ENCODE data around the gene SCUBE3.

DNA sequence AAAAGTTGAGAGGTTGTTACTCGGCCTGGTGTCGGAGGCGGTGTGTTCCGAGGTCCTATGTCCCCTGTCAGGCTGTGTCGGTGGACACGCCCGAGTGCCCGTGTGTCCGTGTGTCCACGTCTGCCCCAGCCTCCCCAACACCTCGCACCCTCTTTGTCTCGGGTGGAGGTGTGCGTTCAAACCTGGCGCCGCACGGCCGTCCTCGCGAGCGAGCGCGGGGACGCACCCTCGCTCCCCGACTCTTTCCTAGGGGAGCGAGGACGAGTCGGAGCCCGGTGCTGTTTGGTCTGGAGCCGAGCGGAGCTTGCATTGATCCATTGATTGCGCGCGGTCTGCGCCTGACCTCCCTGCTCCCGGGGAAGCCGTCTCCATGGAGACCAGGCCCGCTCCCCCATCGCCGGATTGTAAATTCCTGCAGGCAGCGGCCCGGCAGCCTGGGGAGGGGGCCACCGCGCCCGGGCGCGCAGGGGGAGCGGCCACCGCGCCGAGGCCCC, 411 bp upstream of the SCUBE3 start:
- TF ChIP-seq, protein P1, sequence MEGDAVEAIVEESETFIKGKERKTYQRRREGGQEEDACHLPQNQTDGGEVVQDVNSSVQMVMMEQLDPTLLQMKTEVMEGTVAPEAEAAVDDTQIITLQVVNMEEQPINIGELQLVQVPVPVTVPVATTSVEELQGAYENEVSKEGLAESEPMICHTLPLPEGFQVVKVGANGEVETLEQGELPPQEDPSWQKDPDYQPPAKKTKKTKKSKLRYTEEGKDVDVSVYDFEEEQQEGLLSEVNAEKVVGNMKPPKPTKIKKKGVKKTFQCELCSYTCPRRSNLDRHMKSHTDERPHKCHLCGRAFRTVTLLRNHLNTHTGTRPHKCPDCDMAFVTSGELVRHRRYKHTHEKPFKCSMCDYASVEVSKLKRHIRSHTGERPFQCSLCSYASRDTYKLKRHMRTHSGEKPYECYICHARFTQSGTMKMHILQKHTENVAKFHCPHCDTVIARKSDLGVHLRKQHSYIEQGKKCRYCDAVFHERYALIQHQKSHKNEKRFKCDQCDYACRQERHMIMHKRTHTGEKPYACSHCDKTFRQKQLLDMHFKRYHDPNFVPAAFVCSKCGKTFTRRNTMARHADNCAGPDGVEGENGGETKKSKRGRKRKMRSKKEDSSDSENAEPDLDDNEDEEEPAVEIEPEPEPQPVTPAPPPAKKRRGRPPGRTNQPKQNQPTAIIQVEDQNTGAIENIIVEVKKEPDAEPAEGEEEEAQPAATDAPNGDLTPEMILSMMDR (IDR thresholded peaks at IDR 0.05): no peak
- no peak for TF ChIP-seq EP300 (IDR thresholded peaks at IDR 0.05; ENCODE audit: low read depth)
- no peak for TF ChIP-seq POLR2A (IDR thresholded peaks at IDR 0.05)
